Measurements from ENCODE around the gene BMPER. TPM values are rescaled to one million over a fixed set of nuclear protein-coding genes. Genes with fewer than 3 reads are reported as not detected.

Gene BMPER
- total RNA-seq, 1 donor from 2014 or later, result 7.4 TPM

DNA sequence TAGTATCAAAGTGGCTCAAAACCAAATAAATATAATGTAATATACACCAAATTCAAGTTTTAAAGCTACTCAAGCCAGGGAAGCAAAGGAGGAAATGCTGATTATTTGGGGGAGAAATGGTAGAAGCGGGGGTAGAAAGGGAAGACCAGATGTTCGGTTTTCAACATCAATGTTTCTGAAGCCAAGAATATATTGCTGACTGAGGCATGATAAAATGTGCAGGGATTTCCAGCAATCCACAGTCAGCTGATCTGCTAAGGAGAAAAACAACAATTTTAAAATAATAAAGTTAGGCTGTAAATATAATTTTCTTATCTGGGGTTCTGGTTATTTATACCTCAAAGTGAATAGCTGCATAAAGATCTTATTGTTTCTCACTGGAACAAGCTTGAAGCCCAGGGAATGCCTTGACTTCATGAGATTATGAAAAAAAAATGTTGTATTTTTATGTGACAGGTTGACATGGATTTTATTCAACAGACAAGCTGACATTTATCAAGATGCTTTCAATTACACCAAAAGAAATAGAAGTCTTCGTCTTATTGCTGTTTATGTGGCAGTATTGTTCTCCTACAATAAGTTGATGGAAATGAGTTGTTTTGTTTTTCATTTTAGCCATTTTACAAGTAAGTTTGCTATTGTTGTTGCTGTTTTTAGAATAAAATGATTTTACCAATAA, 28.6 kb upstream of the BMPER start:
- Histone ChIP-seq H3K4me1 (no peaks in the 10 kb centered on the region), H3K9me3 (no peaks in the 10 kb centered on the region), H3K27me3 (ENCODE audit: low read depth) (no peaks in the 10 kb centered on the region), H3K27ac (no peak overlapping the region), H3K36me3 (no peaks in the 10 kb centered on the region), H3K4me3 (no peak overlapping the region)
- ATAC-seq (no peak), DNase-seq (no peak)
- intact Hi-C loops (cut with DNase I), result no loop called here
- TF ChIP-seq, protein P1, sequence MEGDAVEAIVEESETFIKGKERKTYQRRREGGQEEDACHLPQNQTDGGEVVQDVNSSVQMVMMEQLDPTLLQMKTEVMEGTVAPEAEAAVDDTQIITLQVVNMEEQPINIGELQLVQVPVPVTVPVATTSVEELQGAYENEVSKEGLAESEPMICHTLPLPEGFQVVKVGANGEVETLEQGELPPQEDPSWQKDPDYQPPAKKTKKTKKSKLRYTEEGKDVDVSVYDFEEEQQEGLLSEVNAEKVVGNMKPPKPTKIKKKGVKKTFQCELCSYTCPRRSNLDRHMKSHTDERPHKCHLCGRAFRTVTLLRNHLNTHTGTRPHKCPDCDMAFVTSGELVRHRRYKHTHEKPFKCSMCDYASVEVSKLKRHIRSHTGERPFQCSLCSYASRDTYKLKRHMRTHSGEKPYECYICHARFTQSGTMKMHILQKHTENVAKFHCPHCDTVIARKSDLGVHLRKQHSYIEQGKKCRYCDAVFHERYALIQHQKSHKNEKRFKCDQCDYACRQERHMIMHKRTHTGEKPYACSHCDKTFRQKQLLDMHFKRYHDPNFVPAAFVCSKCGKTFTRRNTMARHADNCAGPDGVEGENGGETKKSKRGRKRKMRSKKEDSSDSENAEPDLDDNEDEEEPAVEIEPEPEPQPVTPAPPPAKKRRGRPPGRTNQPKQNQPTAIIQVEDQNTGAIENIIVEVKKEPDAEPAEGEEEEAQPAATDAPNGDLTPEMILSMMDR (IDR thresholded peaks at IDR 0.05), result no peak

GRCh38 chr7:33880787-33881186, 24.6 kb upstream of the BMPER start:
- Histone ChIP-seq H3K4me3 (no peak overlapping the region), H3K27ac (no peak overlapping the region), H3K27me3 (ENCODE audit: low read depth) (no peaks in the 10 kb centered on the region), H3K9me3 (no peaks in the 10 kb centered on the region), H3K36me3 (no peaks in the 10 kb centered on the region), H3K4me1 (peaks cover 11% of the 10 kb centered on the region)
- TF ChIP-seq, protein P1 (IDR thresholded peaks at IDR 0.05), result no peak
- intact Hi-C loops (cut with DNase I), result no loop called here
- ATAC-seq, result no peak
- DNase-seq, result no peak

- peaks cover 11% of the 10 kb centered on the region for H3K4me1 ChIP-seq
- intact Hi-C loops (cut with DNase I), result no loop called here
- TF ChIP-seq, protein P1 (IDR thresholded peaks at IDR 0.05), result no peak
- H3K4me3 ChIP-seq, result no peak overlapping the region
- no peaks in the 10 kb centered on the region for H3K36me3 ChIP-seq
- H3K27me3 ChIP-seq (ENCODE audit: low read depth), result no peaks in the 10 kb centered on the region
- H3K9me3 ChIP-seq, result no peaks in the 10 kb centered on the region
- no peak overlapping the region for H3K27ac ChIP-seq
- DNase-seq (no peak), ATAC-seq (no peak)
Measured at GRCh38 chr7:33881316-33881715, 24.0 kb upstream of the BMPER start.

- no peak for DNase-seq
- H3K36me3 ChIP-seq, result no peaks in the 10 kb centered on the region
- H3K27me3 ChIP-seq (ENCODE audit: low read depth), result no peaks in the 10 kb centered on the region
- H3K27ac ChIP-seq, result no peak overlapping the region
- TF ChIP-seq, protein P1 (IDR thresholded peaks at IDR 0.05), result no peak
- intact Hi-C loops (cut with DNase I), result no loop called here
- no peak overlapping the region for H3K4me3 ChIP-seq
- H3K9me3 ChIP-seq, result no peaks in the 10 kb centered on the region
- peaks cover 11% of the 10 kb centered on the region for H3K4me1 ChIP-seq
- peak in 1 of 2 donors; percentile 64 for ATAC-seq
Measured at GRCh38 chr7:33882040-33882837, 23.1 kb upstream of the BMPER start.

GRCh38 chr7:33882950-33883670, 22.2 kb upstream of the BMPER start:
- no peak for DNase-seq
- no peak for ATAC-seq
- Histone ChIP-seq H3K4me1 (peaks cover 11% of the 10 kb centered on the region), H3K9me3 (no peaks in the 10 kb centered on the region), H3K36me3 (no peaks in the 10 kb centered on the region), H3K27me3 (ENCODE audit: low read depth) (no peaks in the 10 kb centered on the region), H3K4me3 (no peak overlapping the region), H3K27ac (no peak overlapping the region)
- TF ChIP-seq, protein P1 (IDR thresholded peaks at IDR 0.05), result no peak
- intact Hi-C loops (cut with DNase I), result no loop called here

All from lower lobe of right lung (tissue), 2 donors.